Loucy (cell line): ENCODE results near the gene ATP11A.
"Not testable (repeated sequence)": the region's sequence is repeated elsewhere in the genome, so short reads cannot be mapped to it uniquely, and the experiment has no call there.

Experiments
- H2AFZ ChIP-seq: fragments of 200-600 bp; sonication (generic); 2 replicates; pipeline ENCODE4 v1.6.0; 2016; ENCODE audit warnings: antibody characterized with exemption, mild to moderate bottlenecking, low read length, moderate library complexity
- H3F3A ChIP-seq: fragments of 200-600 bp; 2 replicates; pipeline ENCODE4 v1.6.0; 2016; ENCODE audit warnings: antibody characterized with exemption, low read depth, mild to moderate bottlenecking
- H3K27me3 ChIP-seq: fragments of 200-600 bp; sonication (generic); 2 replicates; pipeline ENCODE4 v1.6.1; 2014; ENCODE audit warnings: low read length, mild to moderate bottlenecking; ENCODE audit not compliant: insufficient read depth, poor library complexity, severe bottlenecking
- H3K36me3 ChIP-seq: fragments of 200-600 bp; sonication (generic); 2 replicates; pipeline ENCODE4 v1.6.1; 2016; ENCODE audit warnings: low read length; ENCODE audit not compliant: insufficient read depth
- H3K4me1 ChIP-seq: fragments of 200-600 bp; sonication (generic); 2 replicates; pipeline ENCODE4 v1.5.1; 2014; ENCODE audit warnings: low read length, mild to moderate bottlenecking; ENCODE audit not compliant: insufficient read depth, poor library complexity, severe bottlenecking
- H3K4me2 ChIP-seq: fragments of 200-600 bp; sonication (generic); 2 replicates; pipeline ENCODE4 v1.6.0; 2014; ENCODE audit warnings: antibody characterized with exemption, low read length, low read depth, mild to moderate bottlenecking; ENCODE audit not compliant: poor library complexity, severe bottlenecking
- H3K4me3 ChIP-seq: fragments of 200-600 bp; sonication (generic); 2 replicates; pipeline ENCODE4 v1.5.1; 2014; ENCODE audit warnings: low read length, mild to moderate bottlenecking, mixed read lengths; ENCODE audit not compliant: poor library complexity, severe bottlenecking
- H3K79me2 ChIP-seq: fragments of 200-600 bp; sonication (generic); 2 replicates; pipeline ENCODE4 v1.6.1; 2014; ENCODE audit warnings: low read length; ENCODE audit not compliant: insufficient read depth
- H3K9ac ChIP-seq: fragments of 200-600 bp; sonication (generic); 2 replicates; pipeline ENCODE4 v1.6.0; 2014; ENCODE audit warnings: mild to moderate bottlenecking, low read depth, low read length, moderate library complexity; ENCODE audit not compliant: poor library complexity, severe bottlenecking
- H3K9me2 ChIP-seq: fragments of 200-600 bp; sonication (generic); replicated peaks from 2 replicates; pipeline ENCODE4 v1.6.1; 2016; ENCODE audit warnings: low read depth, low read length, mixed read lengths
- H3K9me3 ChIP-seq: fragments of 200-600 bp; sonication (generic); 2 replicates; pipeline ENCODE4 v1.6.1; 2014; ENCODE audit warnings: mild to moderate bottlenecking, antibody characterized with exemption, low read length, low read depth; ENCODE audit not compliant: insufficient read depth
- H4K20me1 ChIP-seq: fragments of 200-600 bp; sonication (generic); 2 replicates; pipeline ENCODE4 v1.6.0; 2014; ENCODE audit warnings: antibody characterized with exemption, low read length, mild to moderate bottlenecking; ENCODE audit not compliant: insufficient read depth, poor library complexity, severe bottlenecking
- EZH2phosphoT487 ChIP-seq: fragments of 200-600 bp; IDR thresholded peaks from 2 replicates; pipeline ENCODE4 v1.6.1; 2018; ENCODE audit warnings: antibody characterized with exemption, mild to moderate bottlenecking, moderate library complexity, borderline replicate concordance
- TF ChIP-seq, protein P1 (sequence below): fragments of 200-600 bp; sonication (generic); conservative IDR thresholded peaks from 2 replicates; pipeline ENCODE4 v1.5.1; 2014; ENCODE audit warnings: mild to moderate bottlenecking, antibody characterized with exemption, low read length

Gene ATP11A

DNA sequence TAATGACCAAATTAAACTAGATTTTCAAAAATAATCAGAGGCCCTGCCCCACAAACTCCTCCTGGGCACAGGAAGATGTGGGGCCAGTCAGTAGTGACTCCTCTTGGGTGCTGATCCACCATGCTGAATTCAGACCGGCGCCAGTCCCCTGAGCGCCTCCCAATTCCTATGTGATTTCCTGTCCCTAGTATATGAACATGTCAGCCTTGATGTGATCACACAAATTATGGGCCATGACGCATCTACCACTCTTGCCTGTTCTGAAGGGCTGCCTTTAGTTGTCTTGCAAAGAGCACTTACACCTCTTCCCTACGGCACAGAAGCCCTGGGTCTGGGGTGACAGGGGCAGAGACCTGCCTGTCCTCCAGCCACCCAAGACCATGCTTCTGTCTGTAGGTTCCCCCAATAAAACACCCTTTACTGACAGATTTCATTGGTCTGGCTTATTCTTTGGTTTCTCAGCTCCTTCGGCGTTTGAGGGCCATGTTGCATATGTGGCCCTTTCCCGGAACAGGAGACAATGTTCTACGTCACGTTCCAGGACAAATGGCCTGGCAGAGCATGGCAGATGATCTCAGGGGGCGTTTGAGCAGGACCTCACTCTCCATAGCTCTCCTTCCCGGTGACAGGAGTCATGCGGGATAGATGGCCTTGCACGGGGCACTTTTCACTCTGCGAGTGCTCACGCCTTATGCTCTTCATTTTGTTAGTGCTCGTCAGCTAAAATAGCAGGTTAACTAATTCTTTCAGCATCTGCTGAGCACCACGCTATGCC lies 5.6 kb upstream of the ATP11A start:
- Histone ChIP-seq H3K4me2 (no peak overlapping the region), H3K9me3 (no peaks in the 10 kb centered on the region), H3K9ac (no peak overlapping the region), H3K9me2 (no peaks in the 10 kb centered on the region), H3F3A (no peaks in the 10 kb centered on the region; the same call in 1 of the 2 replicates), H3K4me1 (peaks cover 10% of the 10 kb centered on the region), H2AFZ (no peak overlapping the region), H3K27me3 (no peaks in the 10 kb centered on the region), H4K20me1 (no peaks in the 10 kb centered on the region), H3K79me2 (no peaks in the 10 kb centered on the region), H3K36me3 (no peaks in the 10 kb centered on the region), H3K4me3 (no peak overlapping the region)
- TF ChIP-seq, protein P1, sequence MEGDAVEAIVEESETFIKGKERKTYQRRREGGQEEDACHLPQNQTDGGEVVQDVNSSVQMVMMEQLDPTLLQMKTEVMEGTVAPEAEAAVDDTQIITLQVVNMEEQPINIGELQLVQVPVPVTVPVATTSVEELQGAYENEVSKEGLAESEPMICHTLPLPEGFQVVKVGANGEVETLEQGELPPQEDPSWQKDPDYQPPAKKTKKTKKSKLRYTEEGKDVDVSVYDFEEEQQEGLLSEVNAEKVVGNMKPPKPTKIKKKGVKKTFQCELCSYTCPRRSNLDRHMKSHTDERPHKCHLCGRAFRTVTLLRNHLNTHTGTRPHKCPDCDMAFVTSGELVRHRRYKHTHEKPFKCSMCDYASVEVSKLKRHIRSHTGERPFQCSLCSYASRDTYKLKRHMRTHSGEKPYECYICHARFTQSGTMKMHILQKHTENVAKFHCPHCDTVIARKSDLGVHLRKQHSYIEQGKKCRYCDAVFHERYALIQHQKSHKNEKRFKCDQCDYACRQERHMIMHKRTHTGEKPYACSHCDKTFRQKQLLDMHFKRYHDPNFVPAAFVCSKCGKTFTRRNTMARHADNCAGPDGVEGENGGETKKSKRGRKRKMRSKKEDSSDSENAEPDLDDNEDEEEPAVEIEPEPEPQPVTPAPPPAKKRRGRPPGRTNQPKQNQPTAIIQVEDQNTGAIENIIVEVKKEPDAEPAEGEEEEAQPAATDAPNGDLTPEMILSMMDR = no peak
- no peak for TF ChIP-seq EZH2phosphoT487

DNA sequence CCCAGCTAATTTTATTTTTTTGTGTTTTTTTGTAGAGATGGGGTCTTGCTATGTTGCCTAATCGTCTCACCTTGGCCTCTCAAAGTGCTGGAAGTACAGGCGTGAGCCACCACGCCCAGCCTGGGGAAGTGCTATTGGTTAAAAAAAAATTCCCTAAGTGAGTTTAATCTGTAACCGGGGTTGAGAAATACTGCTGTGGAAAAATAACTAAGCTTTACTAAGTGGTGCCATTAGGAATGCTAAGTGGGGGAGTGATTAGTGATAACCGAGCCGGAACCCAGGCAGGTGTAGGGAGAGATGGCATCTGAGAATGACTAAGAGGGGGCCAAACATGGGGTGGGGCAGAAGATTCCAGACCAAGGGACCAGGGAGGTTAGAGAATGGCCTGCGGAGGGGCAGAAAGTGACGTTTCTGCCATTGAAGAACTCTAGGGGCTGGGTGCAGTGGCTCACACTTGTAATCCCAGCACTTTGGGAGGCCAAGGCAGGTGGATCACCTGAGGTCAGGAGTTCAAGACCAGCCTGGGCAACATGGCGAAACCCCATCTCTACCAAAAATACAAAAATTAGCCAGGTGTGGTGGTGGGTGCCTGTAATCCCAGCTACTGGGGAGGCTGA lies 4.5 kb upstream of the ATP11A start:
- not testable (repeated sequence) for H3K9me2 ChIP-seq, H3K4me2 ChIP-seq, H3K9ac ChIP-seq, H3F3A ChIP-seq, H2AFZ ChIP-seq, H3K27me3 ChIP-seq, H4K20me1 ChIP-seq, H3K4me3 ChIP-seq, H3K79me2 ChIP-seq, H3K9me3 ChIP-seq, H3K36me3 ChIP-seq
- H3K4me1 ChIP-seq = peaks cover 13% of the 10 kb centered on the region

DNA sequence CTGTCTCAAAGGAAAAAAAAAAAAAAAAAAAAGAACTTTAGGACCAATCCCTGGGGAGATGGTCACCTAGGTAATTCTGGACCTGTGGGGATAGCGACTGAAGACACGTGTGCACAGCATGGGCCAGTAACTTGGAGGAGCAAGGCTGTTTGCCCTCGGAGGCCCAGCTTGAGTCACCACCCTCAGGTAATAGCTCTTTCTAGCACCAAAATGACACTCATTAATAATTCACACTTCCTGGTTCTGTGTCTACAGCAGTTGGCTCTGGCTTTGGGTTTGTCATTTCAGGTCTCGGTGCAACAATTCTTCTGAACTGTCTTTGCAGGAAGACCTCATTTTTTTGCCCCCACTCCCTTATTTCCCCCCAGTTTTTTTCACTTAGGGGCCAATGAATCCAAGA lies 3.9 kb upstream of the ATP11A start:
- Histone ChIP-seq H3K36me3 (no peaks in the 10 kb centered on the region), H3K4me1 (peaks cover 16% of the 10 kb centered on the region), H4K20me1 (no peaks in the 10 kb centered on the region), H2AFZ (no peak overlapping the region), H3K4me3 (no peak overlapping the region), H3K9ac (no peak overlapping the region), H3K9me3 (no peaks in the 10 kb centered on the region), H3K79me2 (peaks cover 5% of the 10 kb centered on the region), H3F3A (no peaks in the 10 kb centered on the region; the same call in 1 of the 2 replicates), H3K27me3 (no peaks in the 10 kb centered on the region), H3K9me2 (no peaks in the 10 kb centered on the region), H3K4me2 (no peak overlapping the region)
- TF ChIP-seq EZH2phosphoT487 = no peak
- TF ChIP-seq, protein P1 = no peak
